Keratinocyte (primary cell): Measurements from ENCODE around the gene TMEM163. TPM values are rescaled to one million over a fixed set of nuclear protein-coding genes. Genes with fewer than 3 reads are reported as not detected.

ENCODE experiments used
- DNase-seq: peaks from one replicate; pipeline ENCODE4 v3.0.0-alpha.2; 2011; ENCODE audit warnings: low read depth, missing footprints, low spot score
- FAIRE-seq: peaks from 2 replicates; lab custom pipeline; 2011; peaks lifted over from hg19 to GRCh38; lab: Jason Lieb, UNC
- H2AFZ ChIP-seq: 2 replicates; pipeline ENCODE4 v1.6.0; 2012; ENCODE audit warnings: low read length, control low read depth, inconsistent platforms; ENCODE audit not compliant: control insufficient read depth
- H3K27ac ChIP-seq: 2 replicates; pipeline ENCODE4 v1.5.1; 2011; ENCODE audit warnings: low read length; ENCODE audit not compliant: control insufficient read depth, insufficient read depth
- H3K27me3 ChIP-seq: 3 replicates; pipeline ENCODE4 v1.6.0; 2011; ENCODE audit warnings: low read length; ENCODE audit not compliant: control insufficient read depth, insufficient read depth; ENCODE audit errors: extremely low read depth
- H3K36me3 ChIP-seq, 2 experiments: 2 replicates in 1 of 2; 3 replicates in 1 of 2; pipeline ENCODE4 v1.5.1; 2011; ENCODE audit warnings: low read length in 2 of 2, mild to moderate bottlenecking in 1 of 2; ENCODE audit not compliant: control insufficient read depth in 2 of 2, insufficient read depth in 2 of 2; ENCODE audit errors: extremely low read depth in 1 of 2
- H3K4me1 ChIP-seq: 3 replicates; pipeline ENCODE4 v1.5.1; 2011; ENCODE audit warnings: low read length; ENCODE audit not compliant: control insufficient read depth, insufficient read depth; ENCODE audit errors: extremely low read depth
- H3K4me2 ChIP-seq: 3 replicates; pipeline ENCODE4 v1.6.0; 2011; ENCODE audit warnings: low read depth, low read length; ENCODE audit not compliant: control insufficient read depth, insufficient read depth; ENCODE audit errors: extremely low read depth
- H3K4me3 ChIP-seq, 3 experiments: fragments of 200-600 bp in 1 of 3; sonication (generic) in 1 of 3; 2 replicates in 2 of 3; 3 replicates in 1 of 3; pipeline ENCODE4 v1.5.1; 2011 to 2016; ENCODE audit warnings: low read length in 3 of 3, mild to moderate bottlenecking in 3 of 3, control low read depth in 2 of 3, inconsistent platforms in 1 of 3, low read depth in 1 of 3, mixed read lengths in 1 of 3, mixed run types in 1 of 3, moderate library complexity in 1 of 3; ENCODE audit not compliant: control insufficient read depth in 2 of 3, insufficient read depth in 2 of 3; ENCODE audit errors: extremely low read depth in 1 of 3
- H3K79me2 ChIP-seq: 2 replicates; pipeline ENCODE4 v1.6.0; 2012; ENCODE audit warnings: low read length; ENCODE audit not compliant: control insufficient read depth, insufficient read depth
- H3K9ac ChIP-seq: 3 replicates; pipeline ENCODE4 v1.6.0; 2011; ENCODE audit warnings: low read length; ENCODE audit not compliant: control insufficient read depth, insufficient read depth; ENCODE audit errors: extremely low read depth
- H3K9me1 ChIP-seq: 3 replicates; pipeline ENCODE4 v1.6.0; 2011; ENCODE audit warnings: low read length; ENCODE audit not compliant: control insufficient read depth, insufficient read depth; ENCODE audit errors: extremely low read depth
- H3K9me3 ChIP-seq: 2 replicates; pipeline ENCODE4 v1.5.1; 2012; ENCODE audit warnings: low read depth, low read length; ENCODE audit not compliant: control insufficient read depth
- H4K20me1 ChIP-seq: 3 replicates; pipeline ENCODE4 v1.6.0; 2011; ENCODE audit warnings: low read length; ENCODE audit not compliant: control insufficient read depth, insufficient read depth; ENCODE audit errors: extremely low read depth
- CTCF ChIP-seq, 3 experiments: IDR thresholded peaks in 1 of 3; conservative IDR thresholded peaks in 1 of 3; optimal IDR thresholded peaks in 1 of 3; 2 replicates in 2 of 3; 3 replicates in 1 of 3; pipeline versions ENCODE3 to v1.5.1; 2011; ENCODE audit warnings: low read length in 3 of 3, mild to moderate bottlenecking in 3 of 3, moderate library complexity in 2 of 3, control low read depth in 1 of 3, inconsistent platforms in 1 of 3; ENCODE audit not compliant: insufficient read depth in 2 of 3; ENCODE audit errors: extremely low read depth in 1 of 3
- EZH2 ChIP-seq: IDR thresholded peaks from one replicate; pipeline ENCODE4 v1.6.1; 2012; ENCODE audit warnings: inconsistent platforms, mild to moderate bottlenecking, low read length, moderate library complexity
- dilution Hi-C: fragments of 300-500 bp; cut with MboI; formaldehyde crosslinking; loops from one replicate; pipeline ENCODE4 v1.7.0; 2020; ENCODE audit warnings: low sequenced_read_pairs; ENCODE audit not compliant: extremely low pct_ligation_motif_present
- polyA plus RNA-seq, 5 experiments: library from polyadenylated mRNA; depleted of rRNA in 3 of 5; stranded (reverse) in 3 of 5; stranded (forward) in 1 of 5; unstranded in 1 of 5; fragments of >200 nt; gene quantifications; 1 replicate in 1 of 5; 2 replicates in 3 of 5; 3 replicates in 1 of 5; pipeline versions ENCODE4 v1.2.1 to v1.2.3, GENCODE V29; 2011 to 2012; ENCODE audit warnings: missing spikeins in 2 of 5, low read depth in 1 of 5, low replicate concordance in 1 of 5

The TMEM163 gene
- polyA plus RNA-seq, 1 donor (not counting 4 experiments of a cell fraction or from before 2014, with no cell fraction given), result not detected

DNA sequence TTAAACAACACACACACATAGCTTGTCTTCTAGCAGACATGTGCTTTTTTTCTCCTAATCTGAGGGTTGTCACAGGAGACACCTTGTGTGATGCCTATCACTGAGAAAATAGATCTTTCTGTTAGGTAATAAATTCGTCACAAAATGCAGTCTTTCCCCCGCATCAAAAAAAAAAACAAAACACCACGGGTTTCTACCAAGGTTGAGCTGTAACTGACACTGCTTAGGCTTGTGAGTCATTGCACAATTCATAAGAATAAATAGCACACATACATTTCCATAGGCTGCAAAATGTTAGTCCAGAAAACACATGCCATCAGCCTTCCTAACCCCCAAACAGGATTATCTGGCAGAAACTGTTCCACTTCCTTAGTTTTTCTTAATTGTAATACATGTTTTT, 6.5 kb downstream of the TMEM163 start:
- no peaks in the 10 kb centered on the region for H3K36me3 ChIP-seq
- no peaks in the 10 kb centered on the region for H4K20me1 ChIP-seq
- H3K4me2 ChIP-seq, result no peak overlapping the region
- dilution Hi-C loops, result no loop called here
- H3K27me3 ChIP-seq, result peaks cover 16% of the 10 kb centered on the region
- no peaks in the 10 kb centered on the region for H3K9me1 ChIP-seq
- TF ChIP-seq CTCF (optimal IDR thresholded peaks at IDR 0.05 in 1 of 3, IDR thresholded peaks at IDR 0.05 in 1 of 3, conservative IDR thresholded peaks at IDR 0.05 in 1 of 3; ENCODE audit: extremely low read depth in 1 of 3, insufficient read depth in 2 of 3, low read length in 3 of 3), result no peak
- TF ChIP-seq EZH2, result no peak
- H3K79me2 ChIP-seq, result no peaks in the 10 kb centered on the region
- no peak overlapping the region for H3K4me3 ChIP-seq
- FAIRE-seq (no peak), DNase-seq (no peak)
- no peak overlapping the region for H2AFZ ChIP-seq
- H3K9me3 ChIP-seq, result no peaks in the 10 kb centered on the region
- H3K27ac ChIP-seq, result no peak overlapping the region
- no peaks in the 10 kb centered on the region for H3K4me1 ChIP-seq
- H3K9ac ChIP-seq, result no peak overlapping the region

- H3K4me1 ChIP-seq, result no peaks in the 10 kb centered on the region
- dilution Hi-C loops, result no loop called here
- H2AFZ ChIP-seq, result no peak overlapping the region
- no peak overlapping the region for H3K4me2 ChIP-seq
- H3K27ac ChIP-seq, result no peak overlapping the region
- no peaks in the 10 kb centered on the region for H3K9me1 ChIP-seq
- DNase-seq (no peak), FAIRE-seq (no peak)
- H4K20me1 ChIP-seq, result no peaks in the 10 kb centered on the region
- no peaks in the 10 kb centered on the region for H3K79me2 ChIP-seq
- no peaks in the 10 kb centered on the region for H3K36me3 ChIP-seq
- no peak overlapping the region for H3K4me3 ChIP-seq
- no peaks in the 10 kb centered on the region for H3K9me3 ChIP-seq
- peaks cover 10% of the 10 kb centered on the region for H3K27me3 ChIP-seq
- no peak for TF ChIP-seq EZH2
- TF ChIP-seq CTCF (optimal IDR thresholded peaks at IDR 0.05 in 1 of 3, IDR thresholded peaks at IDR 0.05 in 1 of 3, conservative IDR thresholded peaks at IDR 0.05 in 1 of 3; ENCODE audit: extremely low read depth in 1 of 3, insufficient read depth in 2 of 3, low read length in 3 of 3), result no peak
- H3K9ac ChIP-seq, result no peak overlapping the region
Measured at GRCh38 chr2:134711692-134712091, 7.1 kb downstream of the TMEM163 start.
